Measurements from ENCODE around the gene TMEM135.

- TF ChIP-seq CTCF (conservative IDR thresholded peaks at IDR 0.05; ENCODE audit: low read depth, low read length) (no peak), EZH2 (IDR thresholded peaks at IDR 0.05; ENCODE audit: borderline replicate concordance, low read depth, low read length, poor library complexity, severe bottlenecking) (no peak)
These were observed 166.3 kb downstream of the TMEM135 start for GRCh38 chr11:87203907-87204602.
